HG03196 (cell line): Measurements from ENCODE around the gene SVOP.

Experiments
- ATAC-seq: cut with Tn5 transposase; IDR thresholded peaks from one replicate; pipeline ENCODE4 v1.9.1; 2021; ENCODE audit not compliant: unreplicated experiment

SVOP gene

GRCh38 chr12:108980831-108981618 is 39.8 kb downstream of the SVOP start:
- ATAC-seq, result no peak

DNA sequence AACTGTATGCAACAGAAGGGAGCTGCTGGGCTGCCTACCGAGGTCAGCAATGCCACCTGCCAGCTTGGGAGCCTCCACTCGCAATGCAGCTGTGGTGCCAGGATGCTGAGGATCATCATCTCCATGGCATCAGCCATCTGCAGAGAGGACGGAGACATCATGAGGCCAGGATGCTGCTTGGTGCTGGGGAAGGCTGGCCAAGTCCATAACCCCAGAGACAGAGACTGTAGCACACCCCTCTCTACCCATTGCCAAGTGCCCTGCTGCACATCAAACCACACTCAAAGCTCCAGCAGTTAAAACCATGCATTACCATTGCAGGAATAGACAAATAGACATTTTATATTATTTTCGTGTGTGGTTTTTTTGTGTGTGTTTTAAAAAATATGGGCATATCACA is 43.5 kb downstream of the SVOP start:
- no peak for ATAC-seq

DNA sequence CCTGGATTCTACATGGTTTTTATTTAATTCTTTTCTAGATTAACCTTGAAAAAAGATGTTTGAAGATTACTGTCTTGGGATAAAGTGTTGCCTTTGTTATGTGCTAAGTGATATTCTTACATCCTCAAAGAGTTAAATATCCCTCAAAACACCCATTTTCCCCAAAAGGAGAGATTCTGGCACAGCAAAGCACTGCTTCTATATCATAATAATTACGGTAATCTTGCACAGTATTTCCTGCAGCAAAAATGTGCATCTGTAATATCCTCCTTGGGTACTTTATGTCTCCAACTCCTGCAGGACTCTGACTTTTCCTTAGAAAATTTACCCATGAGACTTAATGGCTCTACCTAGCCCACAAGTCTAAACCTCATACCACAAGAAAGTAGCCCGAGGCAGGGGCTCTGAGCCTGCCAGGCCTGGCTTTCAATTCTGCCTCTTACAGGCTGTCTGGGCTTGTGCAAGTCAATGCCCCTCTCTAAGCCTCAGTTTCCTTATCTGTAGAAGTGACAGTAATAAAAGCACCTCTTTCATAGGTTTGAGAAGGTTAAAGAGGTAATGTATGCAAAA is 45.8 kb downstream of the SVOP start:
- no peak for ATAC-seq

- ATAC-seq, result no peak
Observed at GRCh38 chr12:108973629-108974152, 47.2 kb downstream of the SVOP start.

- ATAC-seq, result no peak
Observed at GRCh38 chr12:108972358-108972757, 48.5 kb downstream of the SVOP start.

GRCh38 chr12:108969622-108970021 is 51.2 kb downstream of the SVOP start:
- ATAC-seq, result no peak

DNA sequence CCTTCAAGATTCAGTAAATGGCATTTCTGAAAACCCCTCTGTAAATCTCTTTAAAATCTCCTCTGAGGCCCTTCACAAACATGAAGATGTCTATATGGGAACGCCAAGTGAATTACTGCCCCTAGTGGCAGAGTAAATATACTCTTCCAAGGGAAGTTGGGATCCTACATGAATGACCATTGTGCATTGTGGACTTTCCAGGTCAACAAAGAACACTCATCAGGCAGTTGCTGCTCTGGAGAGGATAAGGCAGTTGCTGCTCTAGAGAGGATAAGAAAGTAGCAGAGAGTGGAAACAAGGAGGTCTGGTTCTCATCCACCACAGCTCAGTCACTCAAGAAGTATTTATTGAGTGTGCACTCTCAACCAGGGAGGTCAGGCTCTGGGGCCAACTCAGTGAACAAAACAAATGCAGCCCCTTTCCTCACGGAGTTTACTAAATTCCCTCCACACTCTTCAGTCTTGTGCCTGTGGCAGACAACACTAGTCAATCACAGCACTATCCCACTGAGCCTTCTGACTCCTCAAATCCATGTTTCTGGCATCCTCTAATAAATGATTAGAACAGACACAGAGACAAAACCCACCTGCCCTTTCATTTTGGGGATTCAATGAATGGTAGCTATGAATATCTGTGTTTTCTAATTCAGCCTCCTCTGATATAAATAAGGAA is 52.9 kb downstream of the SVOP start:
- no peak for ATAC-seq

GRCh38 chr12:108966378-108967151 is 54.3 kb downstream of the SVOP start:
- ATAC-seq, result no peak

- no peak for ATAC-seq
Observed at GRCh38 chr12:108965886-108966285, 55.0 kb downstream of the SVOP start.

GRCh38 chr12:108964371-108965352 is 56.2 kb downstream of the SVOP start:
- no peak for ATAC-seq

GRCh38 chr12:108962256-108962655 is 58.6 kb downstream of the SVOP start:
- no peak for ATAC-seq

- ATAC-seq, result no peak
Observed at GRCh38 chr12:108959748-108960655, 60.9 kb downstream of the SVOP start.

GRCh38 chr12:108955225-108955835 is 65.5 kb downstream of the SVOP start:
- no peak for ATAC-seq

DNA sequence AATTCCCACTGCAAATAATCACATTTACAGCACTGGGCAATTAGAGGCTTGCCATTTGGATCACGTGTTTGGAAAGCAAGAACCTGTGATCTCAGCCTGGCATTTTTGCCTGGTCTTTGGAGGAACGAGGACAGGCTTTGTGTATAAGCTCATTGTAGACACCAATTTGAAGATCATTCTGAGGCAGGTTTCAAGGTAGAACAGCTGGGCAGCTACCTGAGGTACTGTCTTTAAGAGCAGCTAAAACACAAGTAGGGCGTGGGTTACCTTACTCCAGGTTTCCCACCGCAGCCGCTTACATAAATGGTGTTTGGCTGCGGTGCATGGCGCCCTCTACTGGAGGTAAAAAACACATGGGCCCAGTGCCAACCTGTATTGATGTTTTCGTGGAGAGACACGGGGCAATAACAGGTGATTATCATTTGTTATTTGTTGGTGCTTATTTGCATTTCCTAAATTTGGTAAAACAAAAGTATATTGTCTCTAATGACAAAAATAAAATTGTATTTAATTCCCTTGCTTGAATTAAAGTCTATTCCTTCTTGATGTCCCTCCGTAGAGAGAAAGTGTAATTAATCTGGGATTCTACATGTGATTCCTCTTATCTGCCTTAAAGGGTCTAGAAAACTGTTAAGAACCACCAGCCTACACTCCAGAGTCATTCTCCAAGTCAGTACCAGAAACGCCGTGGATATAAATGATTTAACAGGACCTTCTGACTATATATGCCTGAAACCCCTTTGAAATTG is 69.7 kb downstream of the SVOP start:
- no peak for ATAC-seq

DNA sequence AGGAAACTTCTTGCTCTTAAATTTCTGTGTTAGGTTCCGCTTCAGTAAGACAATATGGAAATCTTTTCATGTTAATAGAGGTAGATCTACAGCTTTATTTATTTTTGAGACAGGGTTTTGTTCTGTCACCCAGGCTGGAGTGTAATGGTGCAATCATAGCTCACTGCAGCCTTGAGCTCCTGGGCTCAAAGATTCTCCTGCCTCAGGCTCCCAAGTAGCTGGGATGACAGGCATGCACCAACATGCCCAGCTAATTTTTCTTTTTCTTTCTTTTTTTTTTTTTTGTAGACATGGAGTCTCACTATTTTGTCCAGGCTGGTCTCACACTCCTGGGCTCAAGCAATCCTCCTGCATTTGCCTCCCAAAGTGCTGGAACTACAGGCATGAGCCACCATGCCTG is 70.9 kb downstream of the SVOP start:
- ATAC-seq, result no peak

DNA sequence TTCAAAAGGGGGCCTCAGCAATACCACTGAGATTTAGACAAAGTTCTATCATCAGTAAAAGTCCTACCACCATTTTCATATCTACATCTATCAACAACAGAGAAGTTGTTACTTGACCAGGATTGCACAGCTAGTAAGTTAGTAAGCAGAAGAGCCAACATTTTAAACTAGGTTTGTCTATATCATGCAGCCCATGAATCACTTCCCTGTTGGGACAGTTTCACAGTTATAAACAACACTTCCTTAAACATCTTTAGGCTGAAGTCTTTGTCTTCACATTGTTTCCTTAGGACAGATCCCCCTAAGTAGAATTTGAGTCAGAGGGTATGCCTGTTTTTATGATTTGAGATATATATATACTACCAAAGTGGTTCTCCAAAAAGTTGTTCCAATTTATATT is 72.5 kb downstream of the SVOP start:
- no peak for ATAC-seq

DNA sequence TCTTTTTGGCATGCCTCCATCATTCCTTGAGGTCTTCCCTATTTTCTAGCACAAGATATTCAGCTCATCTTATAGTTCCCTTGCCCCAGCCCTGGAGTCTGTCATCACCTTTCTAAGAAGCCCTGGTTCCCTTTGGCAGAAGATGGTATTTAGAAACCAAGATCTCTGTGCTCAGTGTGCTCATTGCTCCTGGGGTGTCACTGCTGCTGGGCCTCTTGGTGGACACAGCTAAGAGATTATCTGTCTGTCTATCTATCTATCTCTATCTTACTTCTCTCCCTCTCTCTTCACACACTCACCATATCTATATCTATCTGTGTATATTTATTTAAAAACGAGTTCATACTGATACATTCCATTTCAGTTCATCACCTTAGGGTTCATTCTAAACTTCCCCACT is 73.8 kb downstream of the SVOP start:
- ATAC-seq, result no peak

- ATAC-seq, result no peak
Observed at GRCh38 chr12:108940138-108940537, 80.7 kb downstream of the SVOP start.
